Liver (tissue), 3 donors: ENCODE data around the gene DCTN3.

Experiments
- GABPA ChIP-seq, 2 donors: IDR thresholded peaks in 1 of 2; conservative IDR thresholded peaks in 1 of 2; 2 replicates each; pipeline ENCODE4 v1.6.1; 2016; ENCODE audit warnings: antibody characterized with exemption in 2 of 2, mild to moderate bottlenecking in 1 of 2, moderate library complexity in 1 of 2
- HNF4G ChIP-seq: IDR thresholded peaks from 2 replicates; pipeline ENCODE4 v1.6.1; 2016; ENCODE audit warnings: antibody characterized with exemption
- RAD21 ChIP-seq, 2 donors: IDR thresholded peaks; 2 replicates each; pipeline ENCODE4 v1.6.1; 2016; ENCODE audit warnings: antibody characterized with exemption in 2 of 2, mild to moderate bottlenecking in 2 of 2
- REST ChIP-seq: IDR thresholded peaks from 2 replicates; pipeline ENCODE4 v1.6.1; 2016; ENCODE audit warnings: antibody characterized with exemption, mild to moderate bottlenecking
- RXRA ChIP-seq, 2 donors: IDR thresholded peaks; 2 replicates each; pipeline ENCODE4 v1.6.1; 2017 to 2018; ENCODE audit warnings: antibody characterized with exemption in 2 of 2, mild to moderate bottlenecking in 1 of 2
- YY1 ChIP-seq: IDR thresholded peaks from 2 replicates; pipeline ENCODE4 v1.6.1; 2016; ENCODE audit warnings: antibody characterized with exemption, mild to moderate bottlenecking
- ZBTB33 ChIP-seq: IDR thresholded peaks from 2 replicates; pipeline ENCODE4 v1.6.1; 2016; ENCODE audit warnings: antibody characterized with exemption
- TF ChIP-seq, protein P1 (sequence below): fragments of 150-350 bp; IDR thresholded peaks from 2 replicates; pipeline ENCODE4 v1.5.1; 2017; ENCODE audit warnings: improper control_type of control experiment, low read depth, low read length; ENCODE audit not compliant: missing input control
- TF ChIP-seq, protein P2 (sequence below): IDR thresholded peaks from 2 replicates; pipeline ENCODE4 v1.6.1; 2016; ENCODE audit warnings: antibody characterized with exemption
- TF ChIP-seq, protein P3 (sequence below): IDR thresholded peaks from 2 replicates; pipeline ENCODE4 v1.6.1; 2016; ENCODE audit warnings: antibody characterized with exemption
- donor health status: healthy.
- donor health status: healthy.

DNA sequence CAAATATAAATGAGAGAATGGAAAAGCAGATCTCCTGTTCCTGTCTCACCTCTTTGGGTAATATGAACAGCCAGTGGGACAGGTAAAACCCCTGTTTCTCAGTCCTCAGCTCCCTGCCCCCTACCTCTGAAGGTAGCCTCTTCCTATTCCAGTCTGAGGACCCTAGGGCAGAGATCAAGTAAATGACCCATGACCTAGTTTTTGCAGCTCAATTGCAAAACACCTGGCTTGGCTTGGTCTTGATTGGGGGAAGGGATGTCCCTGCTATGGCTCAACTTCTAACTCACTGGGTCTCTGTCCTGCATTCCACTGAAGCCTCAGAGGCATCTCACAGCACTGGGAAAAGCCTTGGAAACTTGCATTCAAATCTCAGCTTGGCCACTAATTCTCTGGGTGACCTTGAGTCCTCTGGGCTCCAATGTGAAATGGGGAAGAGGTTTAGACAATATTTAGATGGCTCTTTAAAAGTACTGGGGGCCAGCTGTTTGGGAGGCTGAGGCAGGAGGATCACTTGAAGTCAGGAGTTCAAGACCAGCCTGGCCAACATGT, 24.5 kb upstream of the DCTN3 start:
- peak; percentile 99 for TF ChIP-seq HNF4G
- TF ChIP-seq, protein P1, sequence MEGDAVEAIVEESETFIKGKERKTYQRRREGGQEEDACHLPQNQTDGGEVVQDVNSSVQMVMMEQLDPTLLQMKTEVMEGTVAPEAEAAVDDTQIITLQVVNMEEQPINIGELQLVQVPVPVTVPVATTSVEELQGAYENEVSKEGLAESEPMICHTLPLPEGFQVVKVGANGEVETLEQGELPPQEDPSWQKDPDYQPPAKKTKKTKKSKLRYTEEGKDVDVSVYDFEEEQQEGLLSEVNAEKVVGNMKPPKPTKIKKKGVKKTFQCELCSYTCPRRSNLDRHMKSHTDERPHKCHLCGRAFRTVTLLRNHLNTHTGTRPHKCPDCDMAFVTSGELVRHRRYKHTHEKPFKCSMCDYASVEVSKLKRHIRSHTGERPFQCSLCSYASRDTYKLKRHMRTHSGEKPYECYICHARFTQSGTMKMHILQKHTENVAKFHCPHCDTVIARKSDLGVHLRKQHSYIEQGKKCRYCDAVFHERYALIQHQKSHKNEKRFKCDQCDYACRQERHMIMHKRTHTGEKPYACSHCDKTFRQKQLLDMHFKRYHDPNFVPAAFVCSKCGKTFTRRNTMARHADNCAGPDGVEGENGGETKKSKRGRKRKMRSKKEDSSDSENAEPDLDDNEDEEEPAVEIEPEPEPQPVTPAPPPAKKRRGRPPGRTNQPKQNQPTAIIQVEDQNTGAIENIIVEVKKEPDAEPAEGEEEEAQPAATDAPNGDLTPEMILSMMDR = no peak
- TF ChIP-seq RAD21 (IDR thresholded peaks at IDR 0.05) = peak; percentile 31 to 33
- peak; percentile 88 for TF ChIP-seq REST
- TF ChIP-seq YY1 = peak; percentile 55
- TF ChIP-seq, protein P2, sequence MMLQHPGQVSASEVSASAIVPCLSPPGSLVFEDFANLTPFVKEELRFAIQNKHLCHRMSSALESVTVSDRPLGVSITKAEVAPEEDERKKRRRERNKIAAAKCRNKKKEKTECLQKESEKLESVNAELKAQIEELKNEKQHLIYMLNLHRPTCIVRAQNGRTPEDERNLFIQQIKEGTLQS = no peak
- TF ChIP-seq, protein P3, sequence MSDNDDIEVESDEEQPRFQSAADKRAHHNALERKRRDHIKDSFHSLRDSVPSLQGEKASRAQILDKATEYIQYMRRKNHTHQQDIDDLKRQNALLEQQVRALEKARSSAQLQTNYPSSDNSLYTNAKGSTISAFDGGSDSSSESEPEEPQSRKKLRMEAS = peak; percentile 74
- TF ChIP-seq GABPA (IDR thresholded peaks at IDR 0.05 in 1 of 2, conservative IDR thresholded peaks at IDR 0.05 in 1 of 2) = peak in 1 of 2 donors; percentile 62
- peak; percentile 67 for TF ChIP-seq ZBTB33
- TF ChIP-seq RXRA (IDR thresholded peaks at IDR 0.05) = peak; percentile 99
